Osteoblast (primary cell): ENCODE results near the gene TUBB. TPM values are rescaled to one million over a fixed set of nuclear protein-coding genes. Genes with fewer than 3 reads are reported as not detected.

Source experiments
- DNase-seq: peaks from one replicate; pipeline ENCODE4 v3.0.0; 2011; ENCODE audit warnings: low spot score, mixed read lengths; ENCODE audit not compliant: insufficient read length; ENCODE audit errors: missing footprints
- H2AFZ ChIP-seq: 2 replicates; pipeline ENCODE4 v1.6.0; 2011; ENCODE audit warnings: mild to moderate bottlenecking, low read length
- H3K27ac ChIP-seq: 2 replicates; pipeline ENCODE4 v1.5.1; 2011; ENCODE audit warnings: mild to moderate bottlenecking, low read depth, low read length, moderate library complexity
- H3K27me3 ChIP-seq: 2 replicates; pipeline ENCODE4 v1.6.0; 2012; ENCODE audit warnings: mild to moderate bottlenecking, control low read depth, inconsistent platforms, low read length, moderate library complexity; ENCODE audit not compliant: insufficient read depth
- H3K36me3 ChIP-seq: 2 replicates; pipeline ENCODE4 v1.5.1; 2011; ENCODE audit warnings: mild to moderate bottlenecking, low read length, control low read depth, moderate library complexity; ENCODE audit not compliant: insufficient read depth
- H3K4me1 ChIP-seq: 2 replicates; pipeline ENCODE4 v1.5.1; 2011; ENCODE audit warnings: mild to moderate bottlenecking, low read length, control low read depth, moderate library complexity; ENCODE audit not compliant: insufficient read depth
- H3K4me2 ChIP-seq: 2 replicates; pipeline ENCODE4 v1.6.0; 2011; ENCODE audit warnings: mild to moderate bottlenecking, low read length; ENCODE audit not compliant: insufficient read depth
- H3K4me3 ChIP-seq: fragments of 200-600 bp; sonication (generic); 3 replicates; pipeline ENCODE4 v1.5.1; 2012; ENCODE audit warnings: mild to moderate bottlenecking, low read length, inconsistent platforms; ENCODE audit not compliant: insufficient read depth
- H3K79me2 ChIP-seq: 2 replicates; pipeline ENCODE4 v1.6.0; 2012; ENCODE audit warnings: mild to moderate bottlenecking, low read length, control low read depth, inconsistent platforms; ENCODE audit not compliant: insufficient read depth
- H3K9me3 ChIP-seq: 2 replicates; pipeline ENCODE4 v1.5.1; 2011; ENCODE audit warnings: low read depth, low read length, control low read depth
- H4K20me1 ChIP-seq: 2 replicates; pipeline ENCODE4 v1.6.0; 2012; ENCODE audit warnings: mild to moderate bottlenecking, low read length, control low read depth; ENCODE audit not compliant: insufficient read depth
- CTCF ChIP-seq: IDR thresholded peaks from 2 replicates; pipeline ENCODE4 v1.5.1; 2011; ENCODE audit warnings: mild to moderate bottlenecking, low read depth, low read length, moderate library complexity; ENCODE audit errors: extremely low read depth
- total RNA-seq: library from RNA; depleted of rRNA; stranded (reverse); fragments of >200 nt; gene quantifications from 2 replicates; pipeline ENCODE4 v1.2.3, GENCODE V29; 2012

TUBB gene
- total RNA-seq, 1 donor: 509 TPM

GRCh38 chr6:30741063-30741779 is 21.1 kb downstream of the TUBB start:
- Histone ChIP-seq H3K36me3 (peaks cover 48% of the 10 kb centered on the region), H2AFZ (no peak overlapping the region), H3K27ac (peak overlapping the region; percentile 97), H4K20me1 (peaks cover 11% of the 10 kb centered on the region), H3K4me2 (peak overlapping the region; percentile 82), H3K9me3 (no peaks in the 10 kb centered on the region), H3K4me1 (peaks cover 18% of the 10 kb centered on the region), H3K79me2 (peaks cover 61% of the 10 kb centered on the region), H3K27me3 (no peaks in the 10 kb centered on the region), H3K4me3 (peak overlapping the region; percentile 89)
- DNase-seq: no peak
- no peak for TF ChIP-seq CTCF

GRCh38 chr6:30741789-30742315 is 21.7 kb downstream of the TUBB start:
- peaks cover 18% of the 10 kb centered on the region for H3K4me1 ChIP-seq
- H3K79me2 ChIP-seq: peaks cover 60% of the 10 kb centered on the region
- peaks cover 11% of the 10 kb centered on the region for H4K20me1 ChIP-seq
- H3K4me2 ChIP-seq: peak overlapping the region; percentile 82
- H3K9me3 ChIP-seq: no peaks in the 10 kb centered on the region
- peak overlapping the region; percentile 97 for H3K27ac ChIP-seq
- no peak overlapping the region for H2AFZ ChIP-seq
- DNase-seq: peak; percentile 91
- TF ChIP-seq CTCF: no peak
- no peaks in the 10 kb centered on the region for H3K27me3 ChIP-seq
- H3K36me3 ChIP-seq: peaks cover 46% of the 10 kb centered on the region
- peak overlapping the region; percentile 89 for H3K4me3 ChIP-seq

- H3K79me2 ChIP-seq: peaks cover 55% of the 10 kb centered on the region
- no peak within 1 kb of the TSS for H2AFZ ChIP-seq
- DNase-seq: peak; percentile 98
- peaks cover 39% of the 10 kb centered on the region for H3K36me3 ChIP-seq
- peaks cover 11% of the 10 kb centered on the region for H4K20me1 ChIP-seq
- H3K4me3 ChIP-seq: peak within 1 kb of the TSS; percentile 89
- no peaks in the 10 kb centered on the region for H3K9me3 ChIP-seq
- no peak for TF ChIP-seq CTCF
- H3K27ac ChIP-seq: peak within 1 kb of the TSS; percentile 97
- peak within 1 kb of the TSS; percentile 82 for H3K4me2 ChIP-seq
- H3K4me1 ChIP-seq: peaks cover 22% of the 10 kb centered on the region
- H3K27me3 ChIP-seq: no peaks in the 10 kb centered on the region
Measured at GRCh38 chr6:30742316-30743098, 22.4 kb downstream of the TUBB start, which contains the start of gene FLOT1. Gene FLOT1, minus strand, starts transcription at chr6:30742687. Its CDS starts 498 bp downstream, at chr6:30742189.
